Transverse colon (tissue), 3 donors: ENCODE data around the gene FBXL13.

ENCODE experiments used
- CTCF ChIP-seq, 5 experiments: fragments of 200-600 bp in 3 of 5; fragments of 450-650 bp in 2 of 5; sonication (generic) in 3 of 5; IDR thresholded peaks; 1 replicate in 2 of 5; 2 replicates in 3 of 5; pipeline ENCODE4 v1.5.1; 2016 to 2017; ENCODE audit warnings: antibody characterized with exemption in 5 of 5, inconsistent platforms in 3 of 5, mild to moderate bottlenecking in 2 of 5, moderate library complexity in 1 of 5
- POLR2A ChIP-seq: fragments of 450-650 bp; IDR thresholded peaks from one replicate; pipeline ENCODE4 v1.6.1; 2016; ENCODE audit warnings: antibody characterized with exemption, mild to moderate bottlenecking, moderate library complexity

GRCh38 chr7:103058122-103058521, 16.5 kb downstream of the FBXL13 start:
- TF ChIP-seq POLR2A (no peak), CTCF (IDR thresholded peaks at IDR 0.05) (no peak)
